Ishikawa (cell line): ENCODE measurements around the gene SACM1L.

Experiments used
- CEBPB ChIP-seq: IDR thresholded peaks from 2 replicates; pipeline ENCODE4 v1.6.1; 2012
- CREB1 ChIP-seq: IDR thresholded peaks from 2 replicates; pipeline ENCODE4 v1.6.1; 2012; ENCODE audit warnings: low read depth
- EGR1 ChIP-seq: IDR thresholded peaks from 2 replicates; pipeline ENCODE4 v1.6.1; 2012
- EP300 ChIP-seq: IDR thresholded peaks from 2 replicates; pipeline ENCODE4 v1.6.1; 2012; ENCODE audit warnings: borderline replicate concordance
- FOXM1 ChIP-seq: IDR thresholded peaks from 2 replicates; pipeline ENCODE4 v1.6.1; 2012; ENCODE audit warnings: low read depth, borderline replicate concordance
- NFIC ChIP-seq: IDR thresholded peaks from 2 replicates; pipeline ENCODE4 v1.6.1; 2012
- RAD21 ChIP-seq: IDR thresholded peaks from 2 replicates; pipeline ENCODE4 v1.6.1; 2012; ENCODE audit warnings: low read depth
- REST ChIP-seq: IDR thresholded peaks from 2 replicates; pipeline ENCODE4 v1.6.1; 2012; ENCODE audit warnings: low read depth, mild to moderate bottlenecking
- TAF1 ChIP-seq: IDR thresholded peaks from 2 replicates; pipeline ENCODE4 v1.6.1; 2012; ENCODE audit warnings: low read depth, mild to moderate bottlenecking
- TCF12 ChIP-seq: IDR thresholded peaks from 2 replicates; pipeline ENCODE4 v1.6.1; 2012; ENCODE audit warnings: low read depth
- TEAD4 ChIP-seq: IDR thresholded peaks from 2 replicates; pipeline ENCODE4 v1.6.1; 2012
- USF1 ChIP-seq: IDR thresholded peaks from 2 replicates; pipeline ENCODE4 v1.6.1; 2012
- YY1 ChIP-seq: IDR thresholded peaks from 2 replicates; pipeline ENCODE4 v1.6.1; 2012; ENCODE audit warnings: low read depth
- ZBTB7A ChIP-seq: IDR thresholded peaks from 2 replicates; pipeline ENCODE4 v1.6.1; 2012; ENCODE audit warnings: low read depth
- TF ChIP-seq, protein P1 (sequence below): IDR thresholded peaks from 2 replicates; pipeline ENCODE4 v1.6.1; 2012

SACM1L gene

GRCh38 chr3:45644063-45644790, 45.0 kb upstream of the SACM1L start:
- TF ChIP-seq EGR1 (no peak), TAF1 (no peak), REST (no peak), USF1 (no peak), FOXM1 (no peak), YY1 (no peak), RAD21 (no peak), TCF12 (no peak), ZBTB7A (no peak), CREB1 (no peak)

DNA sequence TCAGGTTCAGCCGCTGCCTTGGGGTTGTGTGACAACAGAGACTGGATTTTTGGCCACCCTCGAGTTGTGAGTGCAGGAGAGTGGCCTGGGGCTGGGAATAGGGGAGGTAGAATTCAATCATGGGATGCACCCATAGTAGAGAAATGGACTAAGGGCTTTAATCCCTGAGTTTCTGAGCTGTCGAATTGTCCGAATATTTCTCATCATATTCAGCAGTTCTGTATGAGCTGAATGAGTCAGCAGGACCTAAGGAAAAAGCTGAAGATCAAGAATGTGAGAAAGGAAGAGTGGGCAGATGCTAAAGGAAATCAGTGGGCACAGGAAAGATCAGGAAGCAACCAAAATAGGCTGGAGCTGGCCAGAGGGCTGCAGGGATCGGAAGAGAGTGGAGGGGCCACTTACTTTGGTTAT, 44.4 kb upstream of the SACM1L start:
- no peak for TF ChIP-seq TCF12
- TF ChIP-seq CEBPB = no peak
- TF ChIP-seq RAD21 = no peak
- no peak for TF ChIP-seq EP300
- no peak for TF ChIP-seq ZBTB7A
- no peak for TF ChIP-seq REST
- TF ChIP-seq FOXM1 = no peak
- TF ChIP-seq, protein P1, sequence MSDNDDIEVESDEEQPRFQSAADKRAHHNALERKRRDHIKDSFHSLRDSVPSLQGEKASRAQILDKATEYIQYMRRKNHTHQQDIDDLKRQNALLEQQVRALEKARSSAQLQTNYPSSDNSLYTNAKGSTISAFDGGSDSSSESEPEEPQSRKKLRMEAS = no peak
- TF ChIP-seq YY1 = no peak
- no peak for TF ChIP-seq NFIC
- TF ChIP-seq TAF1 = no peak
- TF ChIP-seq TEAD4 = no peak
- TF ChIP-seq EGR1 = no peak

DNA sequence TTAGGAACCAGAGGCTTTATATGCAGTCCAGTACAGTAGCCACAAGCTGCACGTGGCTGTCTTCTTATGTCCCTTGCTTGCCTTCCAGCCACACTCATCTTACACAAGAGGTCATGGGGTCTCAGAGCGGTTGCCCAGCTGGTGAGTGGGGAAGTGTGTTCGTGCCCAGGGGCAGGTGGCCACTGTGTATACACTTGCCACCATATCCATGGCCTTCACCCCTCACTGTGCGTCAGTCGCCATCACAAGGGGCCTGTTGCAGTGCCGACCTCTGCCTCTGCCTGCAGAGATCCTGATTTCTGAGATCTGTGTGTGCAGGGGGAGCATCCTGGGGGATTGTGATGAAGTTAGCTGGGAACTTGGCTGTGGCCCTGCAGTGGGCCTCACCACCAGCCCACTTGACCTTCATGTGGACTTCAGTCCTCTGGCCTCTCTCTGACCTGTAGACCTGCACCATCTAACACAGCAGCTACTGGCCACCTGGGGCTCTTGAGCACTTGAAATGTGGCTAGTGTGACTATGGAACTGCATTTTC, 43.1 kb upstream of the SACM1L start:
- no peak for TF ChIP-seq FOXM1
- TF ChIP-seq, protein P1 = no peak
- TF ChIP-seq CREB1 = no peak
- no peak for TF ChIP-seq RAD21

GRCh38 chr3:45647148-45647619, 42.0 kb upstream of the SACM1L start:
- TF ChIP-seq TEAD4 = no peak
- TF ChIP-seq CEBPB = no peak
- no peak for TF ChIP-seq TAF1
- TF ChIP-seq REST = no peak
- TF ChIP-seq TCF12 = no peak
- TF ChIP-seq ZBTB7A = no peak
- TF ChIP-seq EP300 = no peak
- TF ChIP-seq NFIC = no peak
- no peak for TF ChIP-seq RAD21
- TF ChIP-seq FOXM1 = no peak
- no peak for TF ChIP-seq EGR1
- no peak for TF ChIP-seq USF1
- no peak for TF ChIP-seq CREB1
- TF ChIP-seq YY1 = no peak
- TF ChIP-seq, protein P1 = no peak
